DND-41 (cell line): ENCODE measurements around the gene GSG1L.

Experiments
- ATAC-seq: fragments of 200-7000 bp; cut with Tn5 transposase; 3 replicates; pipeline ENCODE4 v1.9.1; 2021; ENCODE audit warnings: low read depth; ENCODE audit not compliant: insufficient read depth
- DNase-seq: peaks from one replicate; pipeline ENCODE4 v3.0.0-alpha.2; 2020
- H2AFZ ChIP-seq: 2 replicates; pipeline ENCODE4 v1.6.0; 2012; ENCODE audit warnings: low read depth, low read length
- H3K27ac ChIP-seq: 2 replicates; pipeline ENCODE4 v1.5.1; 2012; ENCODE audit warnings: low read length, inconsistent platforms
- H3K27me3 ChIP-seq: fragments of 200-600 bp; sonication (generic); 2 replicates; pipeline ENCODE4 v1.6.0; 2012; ENCODE audit warnings: low read length, mild to moderate bottlenecking, inconsistent platforms; ENCODE audit not compliant: insufficient read depth, poor library complexity
- H3K36me3 ChIP-seq: 2 replicates; pipeline ENCODE4 v1.5.1; 2012; ENCODE audit warnings: low read length, inconsistent platforms; ENCODE audit not compliant: insufficient read depth
- H3K4me1 ChIP-seq: 2 replicates; pipeline ENCODE4 v1.5.1; 2012; ENCODE audit warnings: mild to moderate bottlenecking, low read length; ENCODE audit not compliant: insufficient read depth
- H3K4me2 ChIP-seq: 2 replicates; pipeline ENCODE4 v1.6.0; 2012; ENCODE audit warnings: mild to moderate bottlenecking, moderate library complexity, low read length, inconsistent platforms; ENCODE audit not compliant: insufficient read depth
- H3K4me3 ChIP-seq, 2 experiments: fragments of 200-600 bp in 1 of 2; shearing (Covaris generic) in 1 of 2; 2 replicates each; pipeline ENCODE4 v1.5.1; 2012 to 2016; ENCODE audit warnings: inconsistent platforms in 2 of 2, low read length in 2 of 2, mild to moderate bottlenecking in 2 of 2, low read depth in 1 of 2, moderate library complexity in 1 of 2
- H3K79me2 ChIP-seq: 2 replicates; pipeline ENCODE4 v1.6.0; 2012; ENCODE audit warnings: low read length, inconsistent platforms; ENCODE audit not compliant: insufficient read depth
- H3K9ac ChIP-seq: 2 replicates; pipeline ENCODE4 v1.6.0; 2012; ENCODE audit warnings: low read depth, mild to moderate bottlenecking, inconsistent platforms, low read length, moderate library complexity
- H3K9me3 ChIP-seq: 2 replicates; pipeline ENCODE4 v1.5.1; 2012; ENCODE audit warnings: low read length, moderate library complexity, mild to moderate bottlenecking, inconsistent platforms; ENCODE audit not compliant: insufficient read depth, severe bottlenecking
- H4K20me1 ChIP-seq: 2 replicates; pipeline ENCODE4 v1.6.0; 2012; ENCODE audit warnings: low read length; ENCODE audit not compliant: insufficient read depth
- CTCF ChIP-seq: IDR thresholded peaks from 2 replicates; pipeline ENCODE4 v1.5.1; 2012; ENCODE audit warnings: borderline replicate concordance, low read length, moderate library complexity, mild to moderate bottlenecking; ENCODE audit not compliant: poor library complexity, severe bottlenecking; ENCODE audit errors: extremely low read depth
- EZH2 ChIP-seq: IDR thresholded peaks from 3 replicates; pipeline ENCODE4 v1.6.1; 2012; ENCODE audit warnings: borderline replicate concordance, low read depth, mild to moderate bottlenecking, moderate library complexity, low read length, inconsistent platforms; ENCODE audit not compliant: severe bottlenecking

GSG1L gene

GRCh38 chr16:27823421-27823820 is 240.1 kb downstream of the GSG1L start:
- no peaks in the 10 kb centered on the region for H3K4me1 ChIP-seq
- no peak for ATAC-seq
- DNase-seq, result no peak
- H3K4me3 ChIP-seq, result no peak overlapping the region
- H3K9me3 ChIP-seq, result no peaks in the 10 kb centered on the region
- H3K36me3 ChIP-seq, result no peaks in the 10 kb centered on the region
- no peak overlapping the region for H3K9ac ChIP-seq
- no peaks in the 10 kb centered on the region for H3K79me2 ChIP-seq
- TF ChIP-seq CTCF (no peak), EZH2 (no peak)
- H2AFZ ChIP-seq, result no peak overlapping the region
- H4K20me1 ChIP-seq, result no peaks in the 10 kb centered on the region
- no peak overlapping the region for H3K27ac ChIP-seq
- H3K27me3 ChIP-seq, result no peaks in the 10 kb centered on the region
- H3K4me2 ChIP-seq, result no peak overlapping the region

- ATAC-seq, result no peak
- no peaks in the 10 kb centered on the region for H3K27me3 ChIP-seq
Observed at GRCh38 chr16:27822996-27823395, 240.5 kb downstream of the GSG1L start.

DNA sequence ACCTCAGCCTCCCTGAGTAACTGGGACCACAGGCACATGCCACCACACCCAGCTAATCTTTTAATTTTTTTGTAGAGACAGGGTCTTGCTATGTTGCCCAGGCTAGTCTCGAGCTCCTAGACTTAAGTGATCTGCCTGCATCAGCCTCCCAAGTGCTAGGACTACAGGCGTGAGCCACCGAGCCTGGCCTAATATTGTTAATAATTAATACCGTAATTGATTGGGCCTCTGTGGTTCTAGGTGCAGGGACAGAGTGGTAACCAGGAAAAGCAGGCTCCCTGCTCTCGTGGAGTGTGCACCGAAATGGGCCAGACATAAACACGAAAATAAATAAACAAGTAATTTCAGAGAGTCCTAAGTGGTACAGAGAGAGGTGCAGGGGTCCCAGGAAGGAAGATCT is 241.0 kb downstream of the GSG1L start:
- Histone ChIP-seq H3K27ac (no peak overlapping the region), H4K20me1 (no peaks in the 10 kb centered on the region), H3K27me3 (no peaks in the 10 kb centered on the region), H3K4me3 (no peak overlapping the region), H3K9me3 (no peaks in the 10 kb centered on the region), H3K36me3 (no peaks in the 10 kb centered on the region), H3K9ac (no peak overlapping the region), H3K4me1 (no peaks in the 10 kb centered on the region), H3K4me2 (no peak overlapping the region), H3K79me2 (no peaks in the 10 kb centered on the region), H2AFZ (no peak overlapping the region)
- TF ChIP-seq CTCF (no peak), EZH2 (no peak)
- DNase-seq, result no peak
- ATAC-seq, result no peak

More at GRCh38 chr16:27822996-27823395, 240.5 kb downstream of the GSG1L start:
- Histone ChIP-seq H3K4me2 (no peak overlapping the region), H3K4me1 (no peaks in the 10 kb centered on the region), H3K36me3 (no peaks in the 10 kb centered on the region), H3K79me2 (no peaks in the 10 kb centered on the region), H2AFZ (no peak overlapping the region), H3K4me3 (no peak overlapping the region), H3K9ac (no peak overlapping the region), H3K27ac (no peak overlapping the region), H4K20me1 (no peaks in the 10 kb centered on the region), H3K9me3 (no peaks in the 10 kb centered on the region)
- DNase-seq, result no peak
- TF ChIP-seq EZH2 (no peak), CTCF (no peak)
